GM18499 (cell line): Measurements from ENCODE around the gene ALKBH4.
"Not testable (repeated sequence)": the region's sequence is repeated elsewhere in the genome, so short reads cannot be mapped to it uniquely, and the experiment has no call there.

Experiments
- ATAC-seq: cut with Tn5 transposase; IDR thresholded peaks from one replicate; pipeline ENCODE4 v1.9.1; 2021; ENCODE audit warnings: moderate number of reproducible peaks; ENCODE audit not compliant: insufficient read depth, unreplicated experiment

The ALKBH4 gene

GRCh38 chr7:102408530-102408929, 56.1 kb downstream of the ALKBH4 start:
- ATAC-seq: not testable (repeated sequence)

DNA sequence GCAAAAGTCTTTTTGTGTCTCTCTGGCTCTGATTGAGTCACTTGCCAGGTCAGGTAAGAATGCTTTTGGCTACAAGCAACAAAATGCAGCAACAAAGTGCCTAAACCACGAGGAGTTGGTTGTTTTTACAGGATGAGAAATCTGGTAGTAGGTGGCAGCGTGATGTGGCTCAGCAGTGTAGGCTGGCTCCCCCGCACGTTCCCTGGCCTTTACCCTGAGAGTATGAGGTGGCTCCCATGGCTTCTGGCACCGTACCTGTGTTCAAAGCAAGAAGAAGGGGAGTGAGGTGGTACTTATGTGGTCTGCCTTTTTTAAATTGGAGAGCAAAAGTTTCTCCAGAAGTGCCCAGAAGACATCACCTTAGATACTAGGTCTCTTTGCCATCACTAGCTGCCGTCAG, 56.8 kb downstream of the ALKBH4 start:
- no peak for ATAC-seq
